Measurements from ENCODE around the gene TPRN. TPM values are rescaled to one million over a fixed set of nuclear protein-coding genes. Genes with fewer than 3 reads are reported as not detected.

The TPRN gene
- total RNA-seq, 2 experiments from 2014 or later = 5.7 to 6.6 TPM

- H3K4me3 Mint-ChIP-seq = no peak overlapping the region
- TF ChIP-seq, protein P1, sequence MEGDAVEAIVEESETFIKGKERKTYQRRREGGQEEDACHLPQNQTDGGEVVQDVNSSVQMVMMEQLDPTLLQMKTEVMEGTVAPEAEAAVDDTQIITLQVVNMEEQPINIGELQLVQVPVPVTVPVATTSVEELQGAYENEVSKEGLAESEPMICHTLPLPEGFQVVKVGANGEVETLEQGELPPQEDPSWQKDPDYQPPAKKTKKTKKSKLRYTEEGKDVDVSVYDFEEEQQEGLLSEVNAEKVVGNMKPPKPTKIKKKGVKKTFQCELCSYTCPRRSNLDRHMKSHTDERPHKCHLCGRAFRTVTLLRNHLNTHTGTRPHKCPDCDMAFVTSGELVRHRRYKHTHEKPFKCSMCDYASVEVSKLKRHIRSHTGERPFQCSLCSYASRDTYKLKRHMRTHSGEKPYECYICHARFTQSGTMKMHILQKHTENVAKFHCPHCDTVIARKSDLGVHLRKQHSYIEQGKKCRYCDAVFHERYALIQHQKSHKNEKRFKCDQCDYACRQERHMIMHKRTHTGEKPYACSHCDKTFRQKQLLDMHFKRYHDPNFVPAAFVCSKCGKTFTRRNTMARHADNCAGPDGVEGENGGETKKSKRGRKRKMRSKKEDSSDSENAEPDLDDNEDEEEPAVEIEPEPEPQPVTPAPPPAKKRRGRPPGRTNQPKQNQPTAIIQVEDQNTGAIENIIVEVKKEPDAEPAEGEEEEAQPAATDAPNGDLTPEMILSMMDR (IDR thresholded peaks at IDR 0.05) = no peak
- no peak overlapping the region for H3K27ac Mint-ChIP-seq
- ATAC-seq (no peak), DNase-seq (no peak)
- POLR2A ChIA-PET = interaction anchor here (0.6 to 1.9 kb wide), 6 partner anchors 19 to 688 kb away, joined by 3 to 5 read pairs (median 3); partner anchors contain the start of genes NDOR1 and TMEM203
- intact Hi-C loops (cut with micrococcal nuclease) = loop anchor here (5.0 kb wide), 1 partner anchor 104 kb away; no protein-coding TSS in a partner anchor
- H3K36me3 Mint-ChIP-seq (ENCODE audit: low read depth) = no peaks in the 10 kb centered on the region
- peaks cover 1% of the 10 kb centered on the region for H3K27me3 Mint-ChIP-seq
- CTCF ChIA-PET = interaction anchor here (0.7 to 8.9 kb wide), 17 partner anchors 10 to 179 kb away, joined by 3 to 58 read pairs (median 5); partner anchors contain the start of genes ANAPC2, NPDC1 and SSNA1
- no peaks in the 10 kb centered on the region for H3K9me3 Mint-ChIP-seq
- peaks cover 9% of the 10 kb centered on the region for H3K4me1 Mint-ChIP-seq (ENCODE audit: low read depth)
These were observed 26.0 kb upstream of the TPRN start for GRCh38 chr9:137226338-137227053.

- ATAC-seq (no peak), DNase-seq (no peak)
- TF ChIP-seq, protein P1 (IDR thresholded peaks at IDR 0.05) = no peak
- Mint-ChIP-seq H3K27ac (no peak overlapping the region), H3K36me3 (ENCODE audit: low read depth) (no peaks in the 10 kb centered on the region), H3K9me3 (no peaks in the 10 kb centered on the region), H3K27me3 (peaks cover 1% of the 10 kb centered on the region), H3K4me3 (no peak overlapping the region), H3K4me1 (ENCODE audit: low read depth) (peaks cover 10% of the 10 kb centered on the region)
- ChIA-PET CTCF (interaction anchor here (0.9 to 8.9 kb wide), 9 partner anchors 11 to 179 kb away, joined by 3 to 58 read pairs (median 9); partner anchors contain the start of gene NPDC1), POLR2A (interaction anchor here (0.6 to 1.9 kb wide), 7 partner anchors 16 to 687 kb away, joined by 3 to 5 read pairs (median 3); partner anchors contain the start of genes NDOR1, TMEM203 and TUBB4B)
- intact Hi-C loops (cut with micrococcal nuclease) = loop anchor here (5.0 kb wide), 1 partner anchor 104 kb away; no protein-coding TSS in a partner anchor
These were observed 25.3 kb upstream of the TPRN start for GRCh38 chr9:137225699-137226331.

DNA sequence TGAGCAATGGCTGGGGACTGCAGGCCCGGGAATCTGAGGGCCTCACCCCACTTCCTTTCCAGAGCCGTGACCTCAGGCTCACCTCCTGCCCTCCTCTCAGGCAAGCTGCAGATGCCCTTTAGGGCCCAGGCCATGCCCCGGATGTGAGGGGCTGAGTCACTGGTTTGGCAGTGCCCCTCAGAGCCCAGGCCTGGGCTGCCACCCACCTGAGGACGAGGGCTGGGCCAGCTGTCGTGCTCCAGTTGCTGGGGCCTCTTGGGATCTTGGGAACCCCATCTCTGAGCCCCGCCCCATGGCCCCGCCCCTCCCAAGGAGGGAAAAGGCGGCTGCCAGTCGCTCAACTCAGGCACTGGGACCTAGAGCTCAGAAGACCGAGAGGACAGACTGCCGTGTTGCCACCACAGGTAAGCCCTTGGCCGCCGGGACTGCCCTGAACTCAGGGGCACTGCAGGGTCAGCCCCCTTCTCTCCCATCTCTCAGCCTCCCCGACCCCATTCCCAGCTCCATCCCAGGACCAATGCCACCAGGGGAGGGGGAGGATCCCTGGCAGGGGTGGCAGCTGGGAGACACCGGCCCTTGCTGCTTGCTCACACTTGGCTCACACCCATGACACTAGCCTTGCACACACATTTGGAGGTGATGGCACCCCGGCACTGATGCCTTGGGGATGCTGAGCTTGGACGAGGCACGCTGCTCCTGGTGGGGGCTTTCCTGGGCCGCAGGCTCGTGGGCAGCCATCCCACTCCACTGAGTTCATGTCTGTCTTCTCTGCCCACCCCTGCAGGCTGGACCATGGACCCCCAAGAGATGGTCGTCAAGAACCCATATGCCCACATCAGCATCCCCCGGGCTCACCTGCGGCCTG, 24.5 kb upstream of the TPRN start, which contains the start of gene CYSRT1:
TSS of gene CYSRT1 (plus strand) at position 345 of the 865 bp plus-strand sequence. CDS start at position 793, 448 bp downstream.
- ATAC-seq (peak; percentile 4), DNase-seq (peak; percentile 69)
- POLR2A ChIA-PET = interaction anchor here (1.0 to 1.2 kb wide), 5 partner anchors 16 to 113 kb away, joined by 3 to 4 read pairs (median 3); partner anchors contain the start of gene TUBB4B
- TF ChIP-seq, protein P1 (IDR thresholded peaks at IDR 0.05) = no peak
- Mint-ChIP-seq H3K27me3 (peaks cover 1% of the 10 kb centered on the region), H3K27ac (peak within 1 kb of the TSS; percentile 71), H3K4me3 (peak within 1 kb of the TSS; percentile 80), H3K4me1 (ENCODE audit: low read depth) (peaks cover 11% of the 10 kb centered on the region), H3K9me3 (no peaks in the 10 kb centered on the region), H3K36me3 (ENCODE audit: low read depth) (no peaks in the 10 kb centered on the region)
- CTCF ChIA-PET = interaction anchor here (0.9 to 8.9 kb wide), 10 partner anchors 11 to 178 kb away, joined by 3 to 58 read pairs (median 6); partner anchors contain the start of genes NPDC1 and SSNA1
- intact Hi-C loops (cut with micrococcal nuclease) = loop anchor here (5.0 kb wide), 1 partner anchor 103 kb away; no protein-coding TSS in a partner anchor

- no peaks in the 10 kb centered on the region for H3K36me3 Mint-ChIP-seq (ENCODE audit: low read depth)
- DNase-seq (peak; percentile 99), ATAC-seq (peak; percentile 93)
- H3K9me3 Mint-ChIP-seq = no peaks in the 10 kb centered on the region
- H3K4me1 Mint-ChIP-seq (ENCODE audit: low read depth) = peaks cover 11% of the 10 kb centered on the region
- POLR2A ChIA-PET = interaction anchor here (0.6 to 2.8 kb wide), 17 partner anchors 9 to 137 kb away, joined by 3 to 16 read pairs (median 4); partner anchors contain the start of genes MAN1B1, NDOR1, NELFB and TMEM203
- CTCF ChIA-PET = interaction anchor here (0.7 to 8.9 kb wide), 13 partner anchors 10 to 188 kb away, joined by 3 to 58 read pairs (median 3); partner anchors contain the start of gene GRIN1
- TF ChIP-seq, protein P1 (IDR thresholded peaks at IDR 0.05) = no peak
- intact Hi-C loops (cut with micrococcal nuclease) = no loop called here
- peak overlapping the region; percentile 80 for H3K4me3 Mint-ChIP-seq
- peaks cover 1% of the 10 kb centered on the region for H3K27me3 Mint-ChIP-seq
- H3K27ac Mint-ChIP-seq = peak overlapping the region; percentile 71
These were observed 22.8 kb upstream of the TPRN start for GRCh38 chr9:137223078-137223970.
